ENCODE results near the gene FCRL3. TPM values are rescaled to one million over a fixed set of nuclear protein-coding genes. Genes with fewer than 3 reads are reported as not detected.
"Not testable (repeated sequence)": the region's sequence is repeated elsewhere in the genome, so short reads cannot be mapped to it uniquely, and the experiment has no call there.

FCRL3 gene, protein sequence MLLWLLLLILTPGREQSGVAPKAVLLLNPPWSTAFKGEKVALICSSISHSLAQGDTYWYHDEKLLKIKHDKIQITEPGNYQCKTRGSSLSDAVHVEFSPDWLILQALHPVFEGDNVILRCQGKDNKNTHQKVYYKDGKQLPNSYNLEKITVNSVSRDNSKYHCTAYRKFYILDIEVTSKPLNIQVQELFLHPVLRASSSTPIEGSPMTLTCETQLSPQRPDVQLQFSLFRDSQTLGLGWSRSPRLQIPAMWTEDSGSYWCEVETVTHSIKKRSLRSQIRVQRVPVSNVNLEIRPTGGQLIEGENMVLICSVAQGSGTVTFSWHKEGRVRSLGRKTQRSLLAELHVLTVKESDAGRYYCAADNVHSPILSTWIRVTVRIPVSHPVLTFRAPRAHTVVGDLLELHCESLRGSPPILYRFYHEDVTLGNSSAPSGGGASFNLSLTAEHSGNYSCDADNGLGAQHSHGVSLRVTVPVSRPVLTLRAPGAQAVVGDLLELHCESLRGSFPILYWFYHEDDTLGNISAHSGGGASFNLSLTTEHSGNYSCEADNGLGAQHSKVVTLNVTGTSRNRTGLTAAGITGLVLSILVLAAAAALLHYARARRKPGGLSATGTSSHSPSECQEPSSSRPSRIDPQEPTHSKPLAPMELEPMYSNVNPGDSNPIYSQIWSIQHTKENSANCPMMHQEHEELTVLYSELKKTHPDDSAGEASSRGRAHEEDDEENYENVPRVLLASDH
- under 1 TPM in 2 of 4 donors, not detected in 2; 0.12 to 0.35 TPM for total RNA-seq

DNA sequence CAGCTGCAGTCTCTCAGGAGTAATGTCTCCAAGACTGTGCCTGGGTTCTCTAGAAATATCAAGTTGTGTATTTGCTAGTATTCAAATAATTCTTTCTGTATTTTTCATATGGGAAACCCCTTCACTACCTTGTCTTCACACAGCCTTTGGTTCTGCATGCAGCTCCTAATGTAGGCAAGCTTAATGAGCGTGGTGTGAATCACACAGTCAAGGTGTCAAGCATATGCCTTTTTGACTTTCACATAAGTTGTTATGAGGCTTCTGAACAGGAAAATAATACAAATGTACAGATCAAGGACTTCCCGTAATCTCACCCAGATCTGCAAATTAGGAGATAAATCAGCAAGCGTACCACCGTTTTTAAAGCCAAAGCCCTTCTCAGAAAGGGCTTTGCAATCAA is at the start of gene FCRL3:
Gene FCRL3 (minus strand): TSS at position 38 of the 400 bp plus-strand sequence. CDS start 280 bp downstream, outside the sequence.
- peaks cover 6% of the 10 kb centered on the region for H3K27me3 ChIP-seq
- H3K36me3 ChIP-seq: no peaks in the 10 kb centered on the region
- ATAC-seq: no peak
- H3K4me3 ChIP-seq: no peak within 1 kb of the TSS
- no peaks in the 10 kb centered on the region for H3K9me3 ChIP-seq
- no peak for TF ChIP-seq POLR2A (IDR thresholded peaks at IDR 0.05)
- no peak for TF ChIP-seq CTCF (IDR thresholded peaks at IDR 0.05)
- TF ChIP-seq EP300 (IDR thresholded peaks at IDR 0.05): no peak
- TF ChIP-seq POLR2AphosphoS5 (IDR thresholded peaks at IDR 0.05): no peak
- H3K4me1 ChIP-seq: no peaks in the 10 kb centered on the region
- H3K27ac ChIP-seq: no peak within 1 kb of the TSS
- 72 to 87% methylated on average over 3 to 4 of the region's 4 CpGs for WGBS, 2 donors (ENCODE audit: low coverage in 1 of 2)

GRCh38 chr1:157748262-157748817 is 47.8 kb upstream of the FCRL3 start:
- no peak for ATAC-seq
- Histone ChIP-seq H3K4me3 (no peak overlapping the region), H3K4me1 (no peaks in the 10 kb centered on the region), H3K9me3 (no peaks in the 10 kb centered on the region), H3K36me3 (no peaks in the 10 kb centered on the region), H3K27me3 (no peaks in the 10 kb centered on the region), H3K27ac (no peak overlapping the region)
- no peak for TF ChIP-seq POLR2A (IDR thresholded peaks at IDR 0.05)
- no peak for TF ChIP-seq EP300 (IDR thresholded peaks at IDR 0.05)
- no peak for TF ChIP-seq POLR2AphosphoS5 (IDR thresholded peaks at IDR 0.05)
- TF ChIP-seq CTCF (IDR thresholded peaks at IDR 0.05): no peak
- WGBS, 2 donors (ENCODE audit: low coverage in 1 of 2): 86 to 100% methylated on average over 1 to 2 of the region's 3 CpGs

- Histone ChIP-seq H3K4me1 (no peaks in the 10 kb centered on the region), H3K36me3 (no peaks in the 10 kb centered on the region), H3K27me3 (no peaks in the 10 kb centered on the region), H3K9me3 (peaks cover 0 to 4% (median 0%) of the 10 kb centered on the region in 3 donors), H3K4me3 (no peak overlapping the region), H3K27ac (no peak overlapping the region)
- no peak for TF ChIP-seq POLR2AphosphoS5 (IDR thresholded peaks at IDR 0.05)
- no peak for TF ChIP-seq CTCF (IDR thresholded peaks at IDR 0.05)
- TF ChIP-seq POLR2A (IDR thresholded peaks at IDR 0.05): no peak
- TF ChIP-seq EP300 (IDR thresholded peaks at IDR 0.05): no peak
- no peak for ATAC-seq
- 40 to 57% methylated on average over 1 to 4 of the region's 5 CpGs for WGBS, 2 donors (ENCODE audit: low coverage in 1 of 2)
These were observed 38.8 kb upstream of the FCRL3 start for GRCh38 chr1:157739229-157739901.

GRCh38 chr1:157735991-157736390 is 35.4 kb upstream of the FCRL3 start:
- ATAC-seq, H3K27ac ChIP-seq, H3K4me1 ChIP-seq, H3K36me3 ChIP-seq, H3K27me3 ChIP-seq, H3K9me3 ChIP-seq, H3K4me3 ChIP-seq: not testable (repeated sequence)
- WGBS, 2 donors (ENCODE audit: low coverage in 1 of 2): 86% methylated on average over 5 of the region's 5 CpGs; no CpG with 5 or more reads in 1 of the 2 donors

DNA sequence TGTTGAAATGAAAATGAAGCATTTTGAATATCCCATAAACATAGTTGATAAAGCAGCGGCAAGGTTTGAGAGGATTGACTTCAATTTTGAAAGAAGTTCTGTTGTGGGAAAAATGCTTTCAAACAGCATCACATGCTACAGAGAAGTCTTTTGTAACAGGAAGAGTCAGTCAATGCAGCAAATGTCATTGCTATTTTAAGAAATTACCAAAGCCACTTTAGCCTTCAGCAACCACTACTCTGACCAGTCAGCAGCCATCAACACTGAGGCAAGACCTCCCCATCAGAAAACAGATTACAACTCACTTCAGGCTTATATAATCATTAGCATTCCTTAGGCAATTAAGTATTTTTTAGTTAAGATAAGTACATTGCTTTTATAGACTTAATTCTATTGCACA is 33.8 kb upstream of the FCRL3 start:
- ATAC-seq: no peak
- WGBS, 2 donors (ENCODE audit: low coverage in 1 of 2): 56% methylated on average over 1 of the region's 1 CpG; no CpG with 5 or more reads in 1 of the 2 donors
- H3K27ac ChIP-seq: no peak overlapping the region
- H3K36me3 ChIP-seq: no peaks in the 10 kb centered on the region
- H3K4me3 ChIP-seq: no peak overlapping the region
- H3K4me1 ChIP-seq: no peaks in the 10 kb centered on the region
- no peaks in the 10 kb centered on the region for H3K9me3 ChIP-seq
- no peaks in the 10 kb centered on the region for H3K27me3 ChIP-seq
- no peak for TF ChIP-seq EP300 (IDR thresholded peaks at IDR 0.05)
- TF ChIP-seq CTCF (IDR thresholded peaks at IDR 0.05): no peak
- no peak for TF ChIP-seq POLR2AphosphoS5 (IDR thresholded peaks at IDR 0.05)
- TF ChIP-seq POLR2A (IDR thresholded peaks at IDR 0.05): no peak

Data from gastroesophageal sphincter (tissue), 4 donors.